OCI-LY7 (cell line): ENCODE data around the gene ADM2.

Experiments used
- EZH2phosphoT487 ChIP-seq: fragments of 200-600 bp; sonication (generic); IDR thresholded peaks from 2 replicates; pipeline ENCODE4 v1.6.1; 2018; ENCODE audit warnings: low read depth, borderline replicate concordance, mild to moderate bottlenecking, mixed run types, antibody characterized with exemption, low read length, moderate library complexity, mixed read lengths
- TF ChIP-seq, protein P1 (sequence below): fragments of 200-600 bp; sonication (generic); conservative IDR thresholded peaks from 2 replicates; pipeline ENCODE4 v1.5.1; 2014; ENCODE audit warnings: mild to moderate bottlenecking, antibody characterized with exemption, low read length, moderate library complexity, mixed read lengths

DNA sequence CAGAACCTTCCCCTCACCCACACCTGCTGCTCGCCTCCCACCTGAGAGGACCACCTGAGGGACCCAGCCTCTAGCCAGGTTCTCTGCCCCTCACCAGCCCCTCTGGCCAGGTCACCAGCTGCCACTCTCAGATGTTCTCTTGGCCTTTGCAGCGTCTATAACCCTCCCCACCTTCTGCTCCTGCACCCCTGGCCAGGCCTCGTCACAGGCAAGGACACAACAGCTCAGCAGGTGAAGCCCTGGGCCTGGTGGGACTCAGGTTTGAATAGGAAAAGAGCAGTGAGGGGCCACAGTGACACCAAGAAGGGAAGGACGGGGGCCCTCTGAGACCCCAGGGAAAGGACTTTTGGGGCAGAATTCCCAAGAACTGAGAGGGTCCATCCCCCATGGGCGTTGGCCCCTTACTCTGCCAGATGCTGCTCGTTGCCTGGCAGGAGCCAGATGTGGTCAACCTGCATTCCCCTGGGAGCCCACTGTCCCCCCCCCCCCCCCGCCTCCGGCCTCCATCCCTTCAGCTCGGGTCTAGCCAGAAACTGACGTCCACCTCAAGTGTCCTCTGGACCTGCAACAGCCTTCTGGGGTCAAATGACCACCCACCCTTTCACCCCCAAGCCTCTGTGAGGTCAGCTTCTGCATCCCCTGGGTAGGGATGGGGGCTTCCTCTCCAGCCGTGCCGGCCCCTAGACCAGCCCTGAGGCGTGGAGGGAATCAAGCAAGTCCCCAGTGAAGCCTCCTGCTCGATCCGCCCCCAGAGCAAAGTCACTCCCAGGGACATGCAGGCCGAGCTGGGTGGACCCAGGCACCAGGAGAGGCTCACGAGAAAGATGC is 35.2 kb upstream of the ADM2 start:
- TF ChIP-seq, protein P1, sequence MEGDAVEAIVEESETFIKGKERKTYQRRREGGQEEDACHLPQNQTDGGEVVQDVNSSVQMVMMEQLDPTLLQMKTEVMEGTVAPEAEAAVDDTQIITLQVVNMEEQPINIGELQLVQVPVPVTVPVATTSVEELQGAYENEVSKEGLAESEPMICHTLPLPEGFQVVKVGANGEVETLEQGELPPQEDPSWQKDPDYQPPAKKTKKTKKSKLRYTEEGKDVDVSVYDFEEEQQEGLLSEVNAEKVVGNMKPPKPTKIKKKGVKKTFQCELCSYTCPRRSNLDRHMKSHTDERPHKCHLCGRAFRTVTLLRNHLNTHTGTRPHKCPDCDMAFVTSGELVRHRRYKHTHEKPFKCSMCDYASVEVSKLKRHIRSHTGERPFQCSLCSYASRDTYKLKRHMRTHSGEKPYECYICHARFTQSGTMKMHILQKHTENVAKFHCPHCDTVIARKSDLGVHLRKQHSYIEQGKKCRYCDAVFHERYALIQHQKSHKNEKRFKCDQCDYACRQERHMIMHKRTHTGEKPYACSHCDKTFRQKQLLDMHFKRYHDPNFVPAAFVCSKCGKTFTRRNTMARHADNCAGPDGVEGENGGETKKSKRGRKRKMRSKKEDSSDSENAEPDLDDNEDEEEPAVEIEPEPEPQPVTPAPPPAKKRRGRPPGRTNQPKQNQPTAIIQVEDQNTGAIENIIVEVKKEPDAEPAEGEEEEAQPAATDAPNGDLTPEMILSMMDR, result no peak
- TF ChIP-seq EZH2phosphoT487, result no peak
